Measurements from ENCODE around the gene FUT8. TPM values are rescaled to one million over a fixed set of nuclear protein-coding genes. Genes with fewer than 3 reads are reported as not detected.

The FUT8 gene
- polyA plus RNA-seq, 1 of the 3 experiments (the other 2 are of a cell fraction): 31.7 TPM

DNA sequence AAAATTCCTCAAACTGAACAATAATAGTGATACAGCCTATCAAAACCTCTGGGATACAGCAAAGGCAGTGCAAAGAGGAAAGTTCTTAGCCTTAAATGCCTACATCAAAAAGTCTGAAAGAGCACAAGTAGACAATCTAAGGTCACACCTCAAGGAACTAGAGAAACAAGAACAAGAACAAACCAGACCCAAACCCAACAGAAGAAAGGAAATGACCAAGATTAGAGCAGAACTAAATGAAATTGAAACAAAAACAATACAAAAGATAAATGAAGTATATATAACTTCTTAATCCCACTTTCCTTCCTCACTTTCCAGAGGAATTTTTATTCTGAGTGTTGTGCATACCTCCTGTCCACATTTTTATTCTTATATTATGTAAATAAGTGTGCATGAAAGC, 192.0 kb downstream of the FUT8 start:
- no peak overlapping the region for H3K4me3 ChIP-seq (ENCODE audit: low read depth in 2 of 2, low read length in 1 of 2)
- H3F3A ChIP-seq (replicated peaks; ENCODE audit: insufficient read depth): no peaks in the 10 kb centered on the region
- H3K4me1 ChIP-seq (ENCODE audit: control insufficient read depth in 1 of 2, insufficient read depth in 2 of 2, low read depth in 1 of 2, low read length in 1 of 2): no peaks in the 10 kb centered on the region
- no peak overlapping the region for H2AFZ ChIP-seq (ENCODE audit: low read depth)
- H3K27me3 ChIP-seq (ENCODE audit: insufficient read depth): no peaks in the 10 kb centered on the region
- H3K27ac ChIP-seq (ENCODE audit: low read depth in 2 of 2, low read length in 1 of 2): no peak overlapping the region
- ChIA-PET POLR2A (no interaction called here), CTCF (no interaction called here)
- no peak overlapping the region for H3K4me2 ChIP-seq
- no peaks in the 10 kb centered on the region for H4K20me1 ChIP-seq (ENCODE audit: insufficient read depth)
- H3K9me2 ChIP-seq: no peaks in the 10 kb centered on the region
- H3K79me2 ChIP-seq (ENCODE audit: insufficient read depth): peaks cover 48% of the 10 kb centered on the region
- H3K36me3 ChIP-seq (replicated peaks in 1 of 2; ENCODE audit: control insufficient read depth in 1 of 2, insufficient read depth in 2 of 2, low read length in 1 of 2): no peaks in the 10 kb centered on the region
- TF ChIP-seq RAD21 (IDR thresholded peaks at IDR 0.05; ENCODE audit: low read length) (no peak), NFIC (IDR thresholded peaks at IDR 0.05; ENCODE audit: borderline replicate concordance) (no peak), RCOR1 (IDR thresholded peaks at IDR 0.05; ENCODE audit: low read length) (no peak), SMC3 (IDR thresholded peaks at IDR 0.05; ENCODE audit: low read depth, low read length) (no peak), TAF1 (IDR thresholded peaks at IDR 0.05; ENCODE audit: borderline replicate concordance, low read depth, low read length) (no peak), IRF3 (IDR thresholded peaks at IDR 0.05; ENCODE audit: low read depth, low read length) (no peak), CHD2 (IDR thresholded peaks at IDR 0.05; ENCODE audit: low read length, partially characterized antibody) (no peak), POLR2AphosphoS5 (IDR thresholded peaks at IDR 0.05; ENCODE audit: low read depth, low read length) (no peak), EZH2phosphoT487 (IDR thresholded peaks at IDR 0.05; ENCODE audit: borderline replicate concordance, low read depth) (no peak), SIN3A (IDR thresholded peaks at IDR 0.05; ENCODE audit: borderline replicate concordance, low read depth, low read length) (no peak), RFX5 (IDR thresholded peaks at IDR 0.05; ENCODE audit: low read length) (no peak), MAX (IDR thresholded peaks at IDR 0.05; ENCODE audit: low read depth) (no peak), MEF2A (IDR thresholded peaks at IDR 0.05; ENCODE audit: borderline replicate concordance, low read depth) (no peak), NRF1 (IDR thresholded peaks at IDR 0.05; ENCODE audit: low read depth, low read length) (no peak)
- TF ChIP-seq, protein P1, sequence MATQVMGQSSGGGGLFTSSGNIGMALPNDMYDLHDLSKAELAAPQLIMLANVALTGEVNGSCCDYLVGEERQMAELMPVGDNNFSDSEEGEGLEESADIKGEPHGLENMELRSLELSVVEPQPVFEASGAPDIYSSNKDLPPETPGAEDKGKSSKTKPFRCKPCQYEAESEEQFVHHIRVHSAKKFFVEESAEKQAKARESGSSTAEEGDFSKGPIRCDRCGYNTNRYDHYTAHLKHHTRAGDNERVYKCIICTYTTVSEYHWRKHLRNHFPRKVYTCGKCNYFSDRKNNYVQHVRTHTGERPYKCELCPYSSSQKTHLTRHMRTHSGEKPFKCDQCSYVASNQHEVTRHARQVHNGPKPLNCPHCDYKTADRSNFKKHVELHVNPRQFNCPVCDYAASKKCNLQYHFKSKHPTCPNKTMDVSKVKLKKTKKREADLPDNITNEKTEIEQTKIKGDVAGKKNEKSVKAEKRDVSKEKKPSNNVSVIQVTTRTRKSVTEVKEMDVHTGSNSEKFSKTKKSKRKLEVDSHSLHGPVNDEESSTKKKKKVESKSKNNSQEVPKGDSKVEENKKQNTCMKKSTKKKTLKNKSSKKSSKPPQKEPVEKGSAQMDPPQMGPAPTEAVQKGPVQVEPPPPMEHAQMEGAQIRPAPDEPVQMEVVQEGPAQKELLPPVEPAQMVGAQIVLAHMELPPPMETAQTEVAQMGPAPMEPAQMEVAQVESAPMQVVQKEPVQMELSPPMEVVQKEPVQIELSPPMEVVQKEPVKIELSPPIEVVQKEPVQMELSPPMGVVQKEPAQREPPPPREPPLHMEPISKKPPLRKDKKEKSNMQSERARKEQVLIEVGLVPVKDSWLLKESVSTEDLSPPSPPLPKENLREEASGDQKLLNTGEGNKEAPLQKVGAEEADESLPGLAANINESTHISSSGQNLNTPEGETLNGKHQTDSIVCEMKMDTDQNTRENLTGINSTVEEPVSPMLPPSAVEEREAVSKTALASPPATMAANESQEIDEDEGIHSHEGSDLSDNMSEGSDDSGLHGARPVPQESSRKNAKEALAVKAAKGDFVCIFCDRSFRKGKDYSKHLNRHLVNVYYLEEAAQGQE (IDR thresholded peaks at IDR 0.05; ENCODE audit: low read depth, low read length): no peak
- TF ChIP-seq, protein P2, sequence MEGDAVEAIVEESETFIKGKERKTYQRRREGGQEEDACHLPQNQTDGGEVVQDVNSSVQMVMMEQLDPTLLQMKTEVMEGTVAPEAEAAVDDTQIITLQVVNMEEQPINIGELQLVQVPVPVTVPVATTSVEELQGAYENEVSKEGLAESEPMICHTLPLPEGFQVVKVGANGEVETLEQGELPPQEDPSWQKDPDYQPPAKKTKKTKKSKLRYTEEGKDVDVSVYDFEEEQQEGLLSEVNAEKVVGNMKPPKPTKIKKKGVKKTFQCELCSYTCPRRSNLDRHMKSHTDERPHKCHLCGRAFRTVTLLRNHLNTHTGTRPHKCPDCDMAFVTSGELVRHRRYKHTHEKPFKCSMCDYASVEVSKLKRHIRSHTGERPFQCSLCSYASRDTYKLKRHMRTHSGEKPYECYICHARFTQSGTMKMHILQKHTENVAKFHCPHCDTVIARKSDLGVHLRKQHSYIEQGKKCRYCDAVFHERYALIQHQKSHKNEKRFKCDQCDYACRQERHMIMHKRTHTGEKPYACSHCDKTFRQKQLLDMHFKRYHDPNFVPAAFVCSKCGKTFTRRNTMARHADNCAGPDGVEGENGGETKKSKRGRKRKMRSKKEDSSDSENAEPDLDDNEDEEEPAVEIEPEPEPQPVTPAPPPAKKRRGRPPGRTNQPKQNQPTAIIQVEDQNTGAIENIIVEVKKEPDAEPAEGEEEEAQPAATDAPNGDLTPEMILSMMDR (IDR thresholded peaks at IDR 0.05): no peak
- TF ChIP-seq, protein P3, sequence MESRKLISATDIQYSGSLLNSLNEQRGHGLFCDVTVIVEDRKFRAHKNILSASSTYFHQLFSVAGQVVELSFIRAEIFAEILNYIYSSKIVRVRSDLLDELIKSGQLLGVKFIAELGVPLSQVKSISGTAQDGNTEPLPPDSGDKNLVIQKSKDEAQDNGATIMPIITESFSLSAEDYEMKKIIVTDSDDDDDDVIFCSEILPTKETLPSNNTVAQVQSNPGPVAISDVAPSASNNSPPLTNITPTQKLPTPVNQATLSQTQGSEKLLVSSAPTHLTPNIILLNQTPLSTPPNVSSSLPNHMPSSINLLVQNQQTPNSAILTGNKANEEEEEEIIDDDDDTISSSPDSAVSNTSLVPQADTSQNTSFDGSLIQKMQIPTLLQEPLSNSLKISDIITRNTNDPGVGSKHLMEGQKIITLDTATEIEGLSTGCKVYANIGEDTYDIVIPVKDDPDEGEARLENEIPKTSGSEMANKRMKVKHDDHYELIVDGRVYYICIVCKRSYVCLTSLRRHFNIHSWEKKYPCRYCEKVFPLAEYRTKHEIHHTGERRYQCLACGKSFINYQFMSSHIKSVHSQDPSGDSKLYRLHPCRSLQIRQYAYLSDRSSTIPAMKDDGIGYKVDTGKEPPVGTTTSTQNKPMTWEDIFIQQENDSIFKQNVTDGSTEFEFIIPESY (IDR thresholded peaks at IDR 0.05; ENCODE audit: borderline replicate concordance, low read depth): no peak
- H3K9ac ChIP-seq: no peak overlapping the region
- no peak for DNase-seq
- no peaks in the 10 kb centered on the region for H3K9me3 ChIP-seq
